NCI-H510A (cell line): ENCODE results near the gene ART4.

ENCODE experiments used
- DNase-seq: peaks from one replicate; lab custom pipeline; 2025; lab: John Stamatoyannopoulos, UW

The ART4 gene

DNA sequence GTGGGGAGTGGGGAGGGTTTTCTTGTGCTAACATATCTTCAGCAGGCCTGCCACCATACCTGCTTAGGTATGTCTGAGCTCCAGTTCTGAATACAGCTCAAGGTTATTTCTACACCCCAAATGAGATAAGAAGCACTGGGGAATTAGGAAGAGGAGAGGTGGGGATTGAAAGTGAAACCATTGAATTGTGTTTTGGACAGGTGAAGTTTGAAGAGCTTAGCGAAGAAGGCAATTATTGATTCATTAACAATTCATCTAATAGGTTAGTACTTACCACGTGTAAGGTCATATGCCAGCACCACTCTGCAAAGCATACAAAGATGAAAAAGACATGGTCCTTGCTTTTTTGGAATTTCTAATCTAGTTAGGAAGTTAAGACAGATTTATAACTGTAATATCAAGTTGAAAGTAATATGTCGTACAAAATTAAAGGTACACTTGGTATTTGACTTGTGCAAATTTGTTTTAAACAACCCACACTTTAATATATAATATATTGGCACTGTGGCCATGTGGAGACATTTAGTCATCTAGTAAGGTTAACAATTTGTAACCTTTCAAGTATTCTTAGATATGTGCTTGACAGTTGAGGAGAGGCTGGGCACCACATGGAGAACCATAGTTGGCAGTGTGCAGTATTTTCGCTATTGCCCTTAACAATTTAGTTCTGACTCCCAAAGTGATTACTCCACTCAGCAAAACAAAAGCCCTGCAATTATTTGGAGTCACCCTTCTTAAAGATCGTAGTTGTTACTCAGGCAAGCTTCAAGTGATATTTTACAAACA is 33.0 kb downstream of the ART4 start:
- no peak for DNase-seq

DNA sequence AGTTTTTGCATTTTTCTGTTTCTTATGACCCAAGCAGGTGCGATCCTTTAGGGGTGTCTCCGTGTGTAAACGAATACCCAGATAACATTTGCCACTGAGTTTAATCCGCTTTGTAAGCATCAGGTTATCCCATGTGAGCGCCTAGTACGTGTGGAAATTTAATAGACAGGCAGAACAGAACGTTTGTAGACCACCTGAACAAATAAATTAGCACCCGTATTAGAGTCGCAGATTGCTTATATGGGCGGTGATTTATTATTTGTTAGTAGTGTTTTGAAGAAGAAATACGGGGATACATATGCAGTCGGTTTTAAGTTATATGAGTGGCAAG is 39.5 kb downstream of the ART4 start:
- no peak for DNase-seq

DNA sequence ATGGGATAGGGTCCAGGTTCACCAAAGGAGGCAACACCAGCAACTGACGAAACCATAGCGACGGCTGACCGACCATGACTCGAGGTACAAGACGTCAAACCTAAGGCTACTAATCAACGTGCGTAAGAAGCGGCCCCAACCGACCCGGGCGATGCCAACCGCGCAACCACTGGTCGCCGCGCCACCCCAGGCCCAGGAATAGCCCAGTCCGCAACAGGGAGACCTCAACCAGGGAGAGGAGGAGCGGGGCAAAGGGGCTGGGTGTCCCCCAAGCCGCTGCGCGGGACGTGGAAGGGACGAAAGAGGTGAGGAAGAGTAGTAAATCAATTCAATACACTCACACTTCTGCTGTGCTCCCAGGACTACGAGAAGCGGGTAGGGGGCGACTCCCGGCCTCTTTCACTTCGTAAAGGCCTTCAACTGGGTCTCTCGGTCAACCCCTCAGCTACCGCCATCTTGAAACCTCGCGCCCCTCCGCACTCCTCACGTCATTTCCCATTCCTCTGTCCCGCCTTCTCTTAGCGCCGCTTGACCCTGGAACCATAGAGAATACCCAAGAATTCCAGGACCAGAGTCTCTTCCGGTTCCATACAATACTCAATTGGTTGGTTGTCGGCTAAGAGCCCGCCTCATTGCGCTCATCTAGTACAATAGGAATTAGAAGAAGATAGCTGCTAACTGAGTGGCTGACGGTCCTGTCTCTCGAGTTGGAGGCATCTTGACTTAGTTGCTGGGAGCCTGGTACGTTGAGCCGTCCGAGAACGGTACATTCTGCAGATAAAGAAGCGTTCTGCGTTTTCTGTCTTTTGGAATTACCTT is 40.1 kb downstream of the ART4 start, which contains the start of the genes C12orf60 and WBP11:
C12orf60 (plus strand) TSS at position 660 of the 819 bp plus-strand sequence. CDS start 19,266 bp downstream, outside the sequence.
WBP11 (minus strand) TSS at position 468 of the 819 bp plus-strand sequence. CDS start 2,095 bp downstream, outside the sequence.
- DNase-seq: peak; percentile 97

DNA sequence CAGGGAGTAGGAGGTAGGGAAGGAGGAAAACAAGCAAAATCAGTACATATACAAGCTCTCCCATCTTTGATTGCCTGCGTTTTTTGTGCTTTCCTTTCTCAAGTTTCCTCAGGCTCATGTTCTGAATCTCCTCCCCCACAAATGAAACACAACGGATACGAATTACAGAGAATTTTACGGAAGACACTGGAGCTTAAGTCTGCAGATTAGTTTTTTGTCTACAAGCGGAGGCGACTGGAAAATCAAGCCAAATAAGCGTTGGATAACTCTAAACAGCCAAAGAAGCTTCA is 40.7 kb downstream of the ART4 start:
- DNase-seq: no peak

DNA sequence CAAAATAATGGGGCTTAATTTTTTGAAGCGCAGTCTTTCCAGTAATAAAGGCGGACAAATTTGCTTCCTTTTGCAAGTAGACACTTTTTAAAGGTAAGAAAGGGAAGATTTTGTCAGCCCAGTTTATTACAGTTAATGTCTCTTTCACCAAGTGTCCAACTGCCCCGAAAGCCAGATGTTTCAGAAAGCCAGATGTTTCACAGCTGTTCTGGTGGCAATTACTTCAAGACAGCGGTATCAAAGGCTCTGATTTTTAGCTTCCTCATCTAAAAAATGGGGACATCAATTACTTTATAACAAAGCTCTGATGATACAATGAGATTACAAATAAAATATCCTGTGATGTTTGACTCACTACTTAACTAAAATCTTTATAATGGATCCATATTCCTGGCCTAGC is 41.1 kb downstream of the ART4 start:
- DNase-seq: no peak

DNA sequence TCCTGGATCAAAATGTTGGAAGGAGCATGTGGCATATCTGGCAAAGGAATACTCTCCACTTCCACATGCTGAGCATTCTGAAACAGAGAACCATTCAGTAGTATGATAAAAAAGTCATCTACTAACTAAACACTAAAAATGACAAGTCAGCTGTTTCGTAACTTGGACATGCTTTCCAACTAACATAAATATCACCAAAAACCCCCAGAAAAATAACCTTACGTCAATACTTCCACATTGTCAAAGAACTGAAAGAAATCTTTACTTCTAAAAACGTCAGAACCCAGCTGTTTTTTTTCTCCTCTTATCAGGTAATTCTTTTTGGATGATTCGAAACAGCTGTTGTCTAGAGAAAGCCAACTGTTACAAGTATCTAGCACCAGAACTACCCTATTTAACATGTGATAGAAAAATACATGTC is 48.3 kb downstream of the ART4 start:
- no peak for DNase-seq

DNA sequence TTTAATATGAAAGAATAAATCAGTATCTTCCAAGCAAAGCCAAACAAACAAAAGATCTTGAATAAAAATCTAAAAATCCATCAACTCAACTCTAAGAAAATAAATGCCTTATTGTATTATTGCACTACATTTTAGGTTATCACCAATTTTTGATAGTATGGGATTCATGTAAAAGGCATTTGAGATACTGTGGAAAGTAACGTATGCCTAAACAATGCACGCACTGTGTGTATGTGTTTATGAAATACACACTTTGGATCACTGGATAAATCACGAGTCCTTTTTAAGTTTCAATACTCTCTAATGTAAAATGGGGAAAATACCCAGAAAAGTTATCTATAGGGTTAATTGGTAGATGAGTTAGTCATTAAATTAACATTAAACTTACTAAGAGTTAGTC is 57.8 kb downstream of the ART4 start:
- DNase-seq: no peak

DNA sequence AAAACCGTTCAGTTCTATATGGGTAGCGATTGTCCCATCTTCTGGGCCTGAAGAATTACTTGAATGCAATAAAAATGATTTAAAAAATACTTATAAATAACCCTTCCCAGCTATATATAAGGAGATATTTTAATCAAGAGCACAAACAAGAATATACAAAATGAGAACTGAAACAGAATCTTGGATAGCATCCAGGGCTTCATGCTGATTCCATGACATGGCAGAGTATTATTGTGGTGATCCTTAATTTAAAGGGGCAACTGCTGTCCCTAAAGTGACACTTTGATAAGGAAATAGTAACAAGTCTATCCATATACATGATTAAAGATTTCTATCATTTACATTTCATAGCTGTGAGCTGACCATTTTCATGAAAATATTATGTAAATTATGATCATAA is 58.9 kb downstream of the ART4 start:
- DNase-seq: no peak

DNA sequence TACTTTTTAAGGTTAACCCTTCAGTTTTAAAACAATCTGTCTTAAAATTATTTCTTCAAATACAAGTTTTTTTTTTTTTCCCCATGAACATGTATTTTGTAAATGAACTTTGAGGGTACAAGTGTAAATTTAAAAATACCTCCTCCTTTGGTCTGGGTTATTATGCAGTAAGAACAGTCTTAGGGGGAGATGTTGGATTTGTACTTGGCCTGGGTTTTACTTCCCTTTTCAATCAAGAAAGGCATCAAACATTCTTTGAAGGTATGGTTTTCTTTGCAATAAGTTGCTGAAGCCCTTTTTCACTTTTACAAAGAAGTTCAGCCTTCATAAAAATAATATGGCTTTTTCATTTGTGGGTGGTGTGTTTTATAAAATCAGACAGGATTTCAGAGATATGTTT is 60.6 kb downstream of the ART4 start:
- no peak for DNase-seq

DNA sequence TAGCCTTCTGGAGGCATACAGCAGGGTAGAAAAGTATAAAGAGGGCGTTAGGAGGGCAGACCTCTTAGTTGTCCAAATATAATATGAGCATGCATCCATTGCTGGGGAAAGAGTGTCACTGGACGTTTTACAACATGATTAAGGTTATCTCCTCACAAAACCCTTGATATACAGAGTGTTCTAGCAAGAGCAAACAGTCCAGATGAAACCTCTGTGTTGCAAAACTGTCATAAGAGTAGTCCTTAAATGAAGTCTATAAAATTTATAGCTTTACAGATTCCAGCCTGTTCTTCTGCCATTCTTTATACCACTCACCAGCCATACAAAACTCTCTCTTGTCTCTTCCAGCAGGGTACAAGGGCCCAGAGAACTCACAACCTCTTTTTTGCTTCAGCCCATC is 61.8 kb downstream of the ART4 start:
- DNase-seq: no peak

DNA sequence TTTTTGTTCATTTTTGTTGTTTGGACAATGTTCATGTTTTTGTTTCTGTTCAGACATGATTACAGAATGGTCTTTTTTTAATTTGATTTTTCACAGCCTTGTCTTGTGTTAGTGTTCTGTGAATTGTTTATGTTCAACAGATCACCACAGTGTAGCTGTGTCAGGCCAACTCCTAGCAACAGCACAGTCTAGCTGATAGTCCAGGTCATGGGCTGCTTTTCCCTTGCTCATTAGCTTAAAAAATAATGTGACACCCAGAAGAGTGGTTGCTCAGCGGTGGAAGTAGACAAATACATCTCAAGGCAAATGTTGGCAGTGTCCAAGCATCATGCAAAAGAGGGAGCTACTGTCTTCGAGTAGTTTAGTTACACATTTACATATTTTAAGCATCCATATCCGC is 62.5 kb downstream of the ART4 start:
- no peak for DNase-seq

DNA sequence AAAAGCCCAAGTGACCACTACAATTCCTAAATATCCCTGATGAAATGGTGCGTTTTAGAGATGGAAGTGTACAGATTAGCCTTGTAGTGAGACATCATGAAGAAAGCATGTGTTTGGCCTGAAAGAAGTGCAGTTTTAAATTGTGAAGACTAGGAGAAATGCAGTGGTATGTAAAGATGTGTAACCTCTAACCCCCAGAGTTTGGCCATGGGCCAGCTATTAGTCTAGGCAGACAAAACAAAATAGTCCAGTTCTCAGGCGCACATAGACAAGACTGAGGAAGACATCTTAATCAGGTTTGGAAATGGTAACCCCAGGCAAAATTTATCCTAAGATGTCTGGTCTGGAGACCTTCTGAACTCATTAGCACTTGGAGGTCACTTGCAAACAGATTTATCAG is 63.5 kb downstream of the ART4 start:
- no peak for DNase-seq

DNA sequence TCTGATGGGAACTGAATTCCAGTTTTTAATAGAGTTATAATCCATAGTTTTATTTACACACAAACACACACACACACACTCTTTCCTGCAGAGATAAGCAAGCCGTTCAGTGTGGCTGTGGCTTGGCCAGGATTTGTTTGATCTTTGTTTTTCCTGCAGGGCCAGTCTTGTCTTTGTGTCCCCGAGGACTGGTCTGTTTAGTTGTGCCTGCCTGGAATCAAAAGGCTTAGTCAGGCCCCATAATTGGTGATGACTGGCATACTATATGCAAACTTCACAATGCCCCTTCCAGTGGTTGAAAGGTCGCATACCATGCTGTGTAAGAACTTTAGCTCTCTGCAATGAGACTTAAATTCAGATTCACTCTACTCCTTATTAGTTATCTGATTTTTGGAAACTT is 66.1 kb downstream of the ART4 start:
- no peak for DNase-seq

DNA sequence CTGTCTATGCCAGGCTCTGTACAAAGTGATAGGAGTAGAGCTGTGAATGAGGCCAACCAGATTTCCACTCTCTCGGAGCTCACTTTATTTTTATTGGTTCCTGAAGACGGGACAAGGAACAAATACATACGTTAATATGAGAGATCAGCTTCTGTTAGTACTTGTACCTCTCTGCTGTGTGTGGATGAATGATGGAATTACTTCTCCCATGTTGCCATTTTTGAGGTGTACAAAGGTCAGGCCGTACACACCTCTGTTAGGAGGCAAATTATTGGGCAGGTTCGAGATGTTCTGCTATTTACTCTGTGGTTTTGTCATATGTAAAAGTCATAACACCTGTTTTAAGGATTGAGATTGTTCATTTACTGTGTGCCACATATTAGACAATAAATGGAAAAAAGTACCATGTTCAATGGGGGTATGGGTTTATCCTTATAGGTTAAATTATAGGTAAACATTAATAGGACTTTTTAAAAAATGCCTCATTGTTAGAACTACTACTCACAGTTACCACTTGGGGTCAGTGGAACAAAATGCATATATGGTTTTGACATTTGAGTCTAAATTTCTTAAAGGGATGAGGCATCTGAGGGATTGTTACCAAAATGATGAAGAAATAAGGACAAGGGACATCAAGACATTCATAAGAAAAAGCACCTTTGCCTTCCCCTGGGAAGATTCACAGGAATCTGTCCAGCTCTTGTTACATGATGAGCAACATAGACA is 66.9 kb downstream of the ART4 start:
- no peak for DNase-seq

DNA sequence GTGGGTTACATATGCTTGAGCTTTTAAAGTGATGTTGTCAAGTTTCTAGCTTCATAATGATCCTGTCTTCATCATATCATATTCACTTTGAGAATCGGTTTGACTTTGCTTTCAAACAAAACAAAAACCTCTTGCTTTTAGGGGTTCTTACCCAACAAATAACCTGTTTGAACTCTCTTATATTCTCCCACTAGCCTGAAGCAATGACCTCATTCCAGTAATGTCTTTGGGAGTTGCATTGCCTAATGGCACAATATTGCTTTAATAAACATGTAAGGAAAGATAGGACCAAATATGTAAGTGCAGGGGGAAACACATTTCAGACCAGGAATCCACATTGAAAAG is 67.7 kb downstream of the ART4 start:
- DNase-seq: no peak
